ENCODE data around the gene STEAP3. TPM values are rescaled to one million over a fixed set of nuclear protein-coding genes. Genes with fewer than 3 reads are reported as not detected.

The STEAP3 gene
- total RNA-seq, 1 donor from 2014 or later = 11.8 TPM

DNA sequence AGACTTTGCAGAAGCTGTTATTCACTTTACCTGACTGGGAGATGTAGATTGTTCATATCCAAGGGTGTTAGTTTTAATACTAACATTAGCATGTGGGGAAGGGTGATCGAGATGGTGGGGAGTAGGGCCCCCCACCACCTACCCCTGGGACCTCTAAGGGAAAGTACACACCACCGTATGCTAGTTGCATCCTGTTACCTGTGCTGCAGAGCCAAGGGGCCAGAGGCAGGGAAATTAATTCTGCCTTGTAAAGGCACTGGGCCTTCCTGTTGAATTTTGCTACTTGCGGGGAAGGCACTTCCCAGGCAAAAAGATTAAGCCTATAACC is 9.0 kb downstream of the STEAP3 start:
- peaks cover 5% of the 10 kb centered on the region for H3K36me3 ChIP-seq (ENCODE audit: control insufficient read depth, insufficient read depth, low read length)
- TF ChIP-seq, protein P1, sequence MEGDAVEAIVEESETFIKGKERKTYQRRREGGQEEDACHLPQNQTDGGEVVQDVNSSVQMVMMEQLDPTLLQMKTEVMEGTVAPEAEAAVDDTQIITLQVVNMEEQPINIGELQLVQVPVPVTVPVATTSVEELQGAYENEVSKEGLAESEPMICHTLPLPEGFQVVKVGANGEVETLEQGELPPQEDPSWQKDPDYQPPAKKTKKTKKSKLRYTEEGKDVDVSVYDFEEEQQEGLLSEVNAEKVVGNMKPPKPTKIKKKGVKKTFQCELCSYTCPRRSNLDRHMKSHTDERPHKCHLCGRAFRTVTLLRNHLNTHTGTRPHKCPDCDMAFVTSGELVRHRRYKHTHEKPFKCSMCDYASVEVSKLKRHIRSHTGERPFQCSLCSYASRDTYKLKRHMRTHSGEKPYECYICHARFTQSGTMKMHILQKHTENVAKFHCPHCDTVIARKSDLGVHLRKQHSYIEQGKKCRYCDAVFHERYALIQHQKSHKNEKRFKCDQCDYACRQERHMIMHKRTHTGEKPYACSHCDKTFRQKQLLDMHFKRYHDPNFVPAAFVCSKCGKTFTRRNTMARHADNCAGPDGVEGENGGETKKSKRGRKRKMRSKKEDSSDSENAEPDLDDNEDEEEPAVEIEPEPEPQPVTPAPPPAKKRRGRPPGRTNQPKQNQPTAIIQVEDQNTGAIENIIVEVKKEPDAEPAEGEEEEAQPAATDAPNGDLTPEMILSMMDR (IDR thresholded peaks at IDR 0.05; ENCODE audit: insufficient read depth, low read length, severe bottlenecking) = no peak
- FAIRE-seq (no peak), DNase-seq (ENCODE audit: low read depth) (no peak)
- H3K27me3 ChIP-seq (ENCODE audit: control insufficient read depth, insufficient read depth, low read length) = no peaks in the 10 kb centered on the region
- H3K4me3 ChIP-seq (ENCODE audit: low read depth, low read length) = no peak overlapping the region

GRCh38 chr2:119233326-119234020 is 9.8 kb downstream of the STEAP3 start:
- Histone ChIP-seq H3K27me3 (ENCODE audit: control insufficient read depth, insufficient read depth, low read length) (no peaks in the 10 kb centered on the region), H3K36me3 (ENCODE audit: control insufficient read depth, insufficient read depth, low read length) (peaks cover 2% of the 10 kb centered on the region), H3K4me3 (ENCODE audit: low read depth, low read length) (no peak overlapping the region)
- TF ChIP-seq, protein P1 (IDR thresholded peaks at IDR 0.05; ENCODE audit: insufficient read depth, low read length, severe bottlenecking) = no peak
- FAIRE-seq (no peak), DNase-seq (ENCODE audit: low read depth) (peak; percentile 74)

DNA sequence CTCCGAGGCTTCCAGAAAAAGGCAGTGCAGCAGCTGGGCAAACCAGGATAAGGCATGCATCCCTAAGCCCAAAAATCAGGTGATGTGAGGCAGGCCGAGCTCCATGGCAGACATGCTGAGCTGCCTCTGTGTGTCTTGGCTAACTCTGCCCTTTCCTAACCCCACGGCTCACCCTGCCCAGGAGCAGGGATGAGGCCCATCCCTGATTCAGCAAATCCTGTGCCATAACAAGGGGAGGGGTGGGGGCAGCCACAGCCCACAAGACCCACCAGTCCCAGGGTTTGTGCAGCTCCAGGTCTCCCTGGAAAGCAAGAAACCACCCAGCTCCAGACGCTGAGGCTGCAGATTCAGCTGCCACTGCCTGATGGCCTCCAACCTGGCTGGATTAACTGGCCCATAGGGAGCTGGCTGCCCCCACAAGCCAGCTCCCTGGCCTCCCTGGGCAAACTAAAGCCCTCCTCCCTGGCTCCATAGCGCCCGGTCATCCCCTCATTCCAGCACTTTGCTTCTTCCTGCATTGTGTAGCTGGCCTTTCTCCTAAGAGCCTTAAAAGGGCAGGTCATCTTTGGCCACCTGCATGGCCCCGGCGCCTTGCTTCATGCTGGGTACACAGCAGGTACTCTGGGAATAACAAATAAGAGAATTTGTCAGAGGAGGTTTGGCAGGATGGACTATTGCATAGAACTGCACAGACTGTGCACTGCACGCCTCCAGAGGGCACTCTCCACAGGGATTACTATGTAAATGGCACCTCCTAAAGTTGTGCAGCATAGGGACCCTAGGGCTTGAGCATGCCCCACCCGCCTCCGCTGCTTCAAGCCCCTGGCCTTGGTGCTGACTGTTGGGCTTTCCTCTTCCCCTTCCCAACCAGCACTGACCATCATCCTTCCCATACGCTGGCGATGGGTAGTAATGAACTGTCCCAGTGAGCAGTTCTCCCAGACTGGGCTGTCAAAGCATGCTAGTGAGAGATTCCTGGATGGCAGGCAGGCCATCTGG is 10.7 kb downstream of the STEAP3 start:
- H3K27me3 ChIP-seq (ENCODE audit: control insufficient read depth, insufficient read depth, low read length) = no peaks in the 10 kb centered on the region
- DNase-seq (ENCODE audit: low read depth) (no peak), FAIRE-seq (no peak)
- no peaks in the 10 kb centered on the region for H3K36me3 ChIP-seq (ENCODE audit: control insufficient read depth, insufficient read depth, low read length)
- H3K4me3 ChIP-seq (ENCODE audit: low read depth, low read length) = no peak overlapping the region
- TF ChIP-seq, protein P1 (IDR thresholded peaks at IDR 0.05; ENCODE audit: insufficient read depth, low read length, severe bottlenecking) = peak; percentile 63

- Histone ChIP-seq H3K36me3 (ENCODE audit: control insufficient read depth, insufficient read depth, low read length) (no peaks in the 10 kb centered on the region), H3K4me3 (ENCODE audit: low read depth, low read length) (no peak overlapping the region), H3K27me3 (ENCODE audit: control insufficient read depth, insufficient read depth, low read length) (no peaks in the 10 kb centered on the region)
- TF ChIP-seq, protein P1 (IDR thresholded peaks at IDR 0.05; ENCODE audit: insufficient read depth, low read length, severe bottlenecking) = no peak
- DNase-seq (ENCODE audit: low read depth) = no peak
- FAIRE-seq = peak; percentile 18
These were observed 13.2 kb downstream of the STEAP3 start for GRCh38 chr2:119236796-119237195.

DNA sequence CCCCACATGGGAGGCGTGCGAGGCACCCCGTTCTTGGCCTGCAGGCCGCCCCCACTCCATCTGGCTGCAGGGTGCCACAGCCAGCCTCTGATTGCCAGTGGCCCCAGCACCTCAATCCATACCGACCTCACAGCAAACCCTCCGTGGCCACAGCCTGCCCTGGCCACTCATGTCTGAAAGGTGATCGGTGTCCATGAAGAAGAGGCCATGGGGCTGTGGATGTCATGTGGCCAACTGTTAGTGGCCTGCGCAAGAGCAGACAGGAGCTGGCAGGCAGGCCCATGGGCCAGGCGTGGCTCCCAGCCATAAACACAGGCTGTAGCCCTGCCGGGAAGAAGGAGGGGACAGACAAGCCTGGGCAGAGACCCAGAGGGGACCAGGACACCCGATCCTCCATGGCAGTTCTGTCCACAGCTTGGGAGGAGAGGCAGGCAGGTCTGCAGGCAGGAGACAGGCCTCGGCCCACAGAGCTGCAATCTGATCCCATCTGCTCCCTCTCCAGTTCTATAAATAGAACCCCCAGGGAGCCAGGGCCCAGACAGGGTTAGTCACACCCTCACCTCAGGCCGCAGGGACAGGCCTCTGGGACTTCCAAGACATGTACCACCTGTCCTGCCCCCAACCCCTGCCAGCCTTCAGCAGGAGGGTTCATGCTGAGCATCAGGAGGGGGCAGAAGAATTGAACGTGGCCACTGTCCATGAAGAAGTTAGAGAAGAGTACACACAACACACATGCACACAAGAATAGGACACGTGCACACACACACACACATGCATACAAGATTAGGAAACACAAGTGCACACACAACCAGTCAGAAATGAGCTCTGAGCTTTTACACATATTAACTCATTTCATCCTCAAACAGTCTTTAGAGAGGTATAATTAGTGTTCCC is 16.9 kb downstream of the STEAP3 start:
- FAIRE-seq (peak; percentile 81), DNase-seq (ENCODE audit: low read depth) (peak; percentile 84)
- TF ChIP-seq, protein P1 (IDR thresholded peaks at IDR 0.05; ENCODE audit: insufficient read depth, low read length, severe bottlenecking) = no peak
- peaks cover 3% of the 10 kb centered on the region for H3K36me3 ChIP-seq (ENCODE audit: control insufficient read depth, insufficient read depth, low read length)
- H3K4me3 ChIP-seq (ENCODE audit: low read depth, low read length) = no peak overlapping the region
- H3K27me3 ChIP-seq (ENCODE audit: control insufficient read depth, insufficient read depth, low read length) = no peaks in the 10 kb centered on the region

Data from bronchial epithelial cell (primary cell).